OCI-LY7 (cell line): ENCODE results near the gene RSPH1.

ENCODE experiments used
- EZH2phosphoT487 ChIP-seq: fragments of 200-600 bp; sonication (generic); IDR thresholded peaks from 2 replicates; pipeline ENCODE4 v1.6.1; 2018; ENCODE audit warnings: low read depth, borderline replicate concordance, mild to moderate bottlenecking, mixed run types, antibody characterized with exemption, low read length, moderate library complexity, mixed read lengths
- TF ChIP-seq, protein P1 (sequence below): fragments of 200-600 bp; sonication (generic); conservative IDR thresholded peaks from 2 replicates; pipeline ENCODE4 v1.5.1; 2014; ENCODE audit warnings: mild to moderate bottlenecking, antibody characterized with exemption, low read length, moderate library complexity, mixed read lengths

DNA sequence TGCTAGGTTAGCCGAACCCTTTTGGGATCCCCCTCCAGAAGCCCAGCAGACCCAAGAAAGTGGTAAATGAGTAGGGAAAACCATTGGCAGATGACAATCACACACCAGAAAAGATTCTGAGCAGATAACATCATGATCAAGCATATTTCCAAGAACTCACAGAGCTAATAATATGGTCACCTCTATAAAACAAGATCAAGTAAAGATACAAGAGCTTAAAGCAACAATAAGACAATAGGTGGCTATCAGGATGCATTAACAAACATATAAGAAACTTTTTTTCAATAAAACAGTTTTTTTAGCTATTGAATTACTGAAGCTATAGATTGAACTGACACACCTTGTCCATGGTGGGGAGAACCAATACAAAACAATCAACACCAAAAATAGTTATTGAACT is 63.3 kb downstream of the RSPH1 start:
- TF ChIP-seq EZH2phosphoT487, result no peak
- TF ChIP-seq, protein P1, sequence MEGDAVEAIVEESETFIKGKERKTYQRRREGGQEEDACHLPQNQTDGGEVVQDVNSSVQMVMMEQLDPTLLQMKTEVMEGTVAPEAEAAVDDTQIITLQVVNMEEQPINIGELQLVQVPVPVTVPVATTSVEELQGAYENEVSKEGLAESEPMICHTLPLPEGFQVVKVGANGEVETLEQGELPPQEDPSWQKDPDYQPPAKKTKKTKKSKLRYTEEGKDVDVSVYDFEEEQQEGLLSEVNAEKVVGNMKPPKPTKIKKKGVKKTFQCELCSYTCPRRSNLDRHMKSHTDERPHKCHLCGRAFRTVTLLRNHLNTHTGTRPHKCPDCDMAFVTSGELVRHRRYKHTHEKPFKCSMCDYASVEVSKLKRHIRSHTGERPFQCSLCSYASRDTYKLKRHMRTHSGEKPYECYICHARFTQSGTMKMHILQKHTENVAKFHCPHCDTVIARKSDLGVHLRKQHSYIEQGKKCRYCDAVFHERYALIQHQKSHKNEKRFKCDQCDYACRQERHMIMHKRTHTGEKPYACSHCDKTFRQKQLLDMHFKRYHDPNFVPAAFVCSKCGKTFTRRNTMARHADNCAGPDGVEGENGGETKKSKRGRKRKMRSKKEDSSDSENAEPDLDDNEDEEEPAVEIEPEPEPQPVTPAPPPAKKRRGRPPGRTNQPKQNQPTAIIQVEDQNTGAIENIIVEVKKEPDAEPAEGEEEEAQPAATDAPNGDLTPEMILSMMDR, result no peak
